CD8-positive, alpha-beta memory T cell (primary cell): ENCODE data around the gene MYO5C. TPM values are rescaled to one million over a fixed set of nuclear protein-coding genes. Genes with fewer than 3 reads are reported as not detected.

Experiments
- CTCF ChIA-PET: fragments of 350-600 bp; sonication (Branson Sonifier 250); formaldehyde crosslinking; loops from one replicate; lab custom pipeline; 2021; ENCODE audit warnings: antibody characterized with exemption; lab: Charles Lee
- POLR2A ChIA-PET: fragments of 350-600 bp; sonication (Branson Sonifier 250); formaldehyde crosslinking; loops from one replicate; lab custom pipeline; 2021; ENCODE audit warnings: antibody characterized with exemption; lab: Charles Lee
- DNase-seq, 5 donors: peaks; one replicate each; pipeline versions ENCODE4 v3.0.0 to v3.0.0-alpha.2; 2020 to 2022; ENCODE audit warnings: mixed read lengths in 1 of 5
- H3K27ac ChIP-seq: one replicate; pipeline ENCODE4 v1.7.0; 2013; ENCODE audit warnings: low read depth, mild to moderate bottlenecking, low read length, moderate library complexity
- H3K27me3 ChIP-seq: 2 replicates; pipeline ENCODE4 v1.7.0; 2013; ENCODE audit warnings: low read length, mild to moderate bottlenecking; ENCODE audit not compliant: insufficient read depth, poor library complexity, severe bottlenecking
- H3K36me3 ChIP-seq: 2 replicates; pipeline ENCODE4 v1.7.0; 2013; ENCODE audit warnings: mild to moderate bottlenecking, low read length, moderate library complexity; ENCODE audit not compliant: insufficient read depth
- H3K4me1 ChIP-seq: 2 replicates; pipeline ENCODE4 v1.7.0; 2013; ENCODE audit warnings: mild to moderate bottlenecking, low read length, moderate library complexity; ENCODE audit not compliant: insufficient read depth
- H3K4me3 ChIP-seq: 2 replicates; pipeline ENCODE4 v1.7.0; 2013; ENCODE audit warnings: mild to moderate bottlenecking, low read length
- H3K9me3 ChIP-seq: 2 replicates; pipeline ENCODE4 v1.7.0; 2013; ENCODE audit warnings: mild to moderate bottlenecking, low read length
- H3K27ac Mint-ChIP-seq, 8 donors: one replicate each; pipeline ENCODE4 v1.8.0; 2020 to 2021; ENCODE audit warnings: mixed read lengths in 8 of 8, mild to moderate bottlenecking in 6 of 8, inconsistent platforms in 3 of 8, moderate library complexity in 3 of 8
- H3K27me3 Mint-ChIP-seq, 2 donors: one replicate each; pipeline ENCODE4 v1.8.0; 2020 to 2021; ENCODE audit warnings: mixed read lengths in 2 of 2, mild to moderate bottlenecking in 1 of 2, moderate library complexity in 1 of 2
- H3K36me3 Mint-ChIP-seq, 3 donors: one replicate each; pipeline ENCODE4 v1.8.0; 2020 to 2021; ENCODE audit warnings: mixed read lengths in 3 of 3, inconsistent platforms in 1 of 3, mild to moderate bottlenecking in 1 of 3
- H3K4me1 Mint-ChIP-seq, 3 donors: one replicate each; pipeline ENCODE4 v1.8.0; 2020 to 2021; ENCODE audit warnings: mixed read lengths in 3 of 3, inconsistent platforms in 1 of 3, mild to moderate bottlenecking in 1 of 3
- H3K4me3 Mint-ChIP-seq, 7 donors: one replicate each; pipeline ENCODE4 v1.8.0; 2020 to 2021; ENCODE audit warnings: mixed read lengths in 7 of 7, mild to moderate bottlenecking in 6 of 7, moderate library complexity in 4 of 7, inconsistent platforms in 2 of 7
- H3K9me3 Mint-ChIP-seq, 5 donors: one replicate each; pipeline ENCODE4 v1.8.0; 2020 to 2022; ENCODE audit warnings: mixed read lengths in 5 of 5, mild to moderate bottlenecking in 3 of 5, moderate library complexity in 2 of 5, inconsistent platforms in 1 of 5
- polyA plus RNA-seq: library from polyadenylated mRNA; unstranded; fragments of 300-500 nt; fragmentation: Illumina TruSeq; gene quantifications from one replicate; pipeline ENCODE4 v1.2.3, GENCODE V29; 2021
- total RNA-seq, 2 experiments: library from RNA; stranded (reverse); gene quantifications; one replicate each; pipeline ENCODE4 v1.2.3, GENCODE V29; 2021

MYO5C gene
- total and polyA plus RNA-seq, 3 experiments from 2014 or later: 0.18 to 0.48 (median 0.33) TPM

DNA sequence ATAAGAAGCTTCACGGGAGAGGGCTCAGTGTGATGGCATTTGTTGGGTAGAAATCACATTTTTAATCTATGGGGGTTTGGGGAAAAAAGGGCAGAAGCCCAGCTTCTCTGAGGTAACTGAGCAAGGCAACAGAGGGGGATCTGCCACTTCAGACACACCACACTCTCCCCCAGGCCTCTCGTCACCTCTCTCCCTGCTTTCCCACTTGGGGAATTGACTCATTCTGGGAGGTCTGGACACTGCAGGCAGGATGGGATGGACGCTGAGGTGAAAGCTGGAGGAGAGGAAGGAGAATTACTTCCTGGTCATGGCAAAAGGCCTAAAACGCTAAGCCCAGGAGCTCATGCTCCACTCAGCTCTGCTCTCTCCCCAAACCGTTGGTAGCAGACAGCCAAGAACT, 33.2 kb downstream of the MYO5C start:
- Mint-ChIP-seq H3K4me3 (peak overlapping the region in 6 of 7 donors; percentile 56 to 79 (median 72)), H3K27ac (peak overlapping the region; percentile 0 to 97 (median 86)), H3K36me3 (no peaks in the 10 kb centered on the region), H3K4me1 (peaks cover 29 to 39% (median 30%) of the 10 kb centered on the region in 3 donors), H3K9me3 (no peaks in the 10 kb centered on the region), H3K27me3 (no peaks in the 10 kb centered on the region)
- Histone ChIP-seq H3K4me1 (peaks cover 31% of the 10 kb centered on the region), H3K27ac (no peak overlapping the region), H3K27me3 (no peaks in the 10 kb centered on the region), H3K4me3 (peak overlapping the region; percentile 23), H3K9me3 (no peaks in the 10 kb centered on the region), H3K36me3 (no peaks in the 10 kb centered on the region)
- no peak for DNase-seq
- POLR2A ChIA-PET: interaction anchor here (0.8 kb wide), 1 partner anchor 266 kb away, joined by 4 read pairs; the partner anchor contains the start of gene MYO5A
- CTCF ChIA-PET: interaction anchor here (0.9 to 1.0 kb wide), 3 partner anchors 8 to 291 kb away, joined by 3 read pairs; partner anchors contain the start of gene LEO1

DNA sequence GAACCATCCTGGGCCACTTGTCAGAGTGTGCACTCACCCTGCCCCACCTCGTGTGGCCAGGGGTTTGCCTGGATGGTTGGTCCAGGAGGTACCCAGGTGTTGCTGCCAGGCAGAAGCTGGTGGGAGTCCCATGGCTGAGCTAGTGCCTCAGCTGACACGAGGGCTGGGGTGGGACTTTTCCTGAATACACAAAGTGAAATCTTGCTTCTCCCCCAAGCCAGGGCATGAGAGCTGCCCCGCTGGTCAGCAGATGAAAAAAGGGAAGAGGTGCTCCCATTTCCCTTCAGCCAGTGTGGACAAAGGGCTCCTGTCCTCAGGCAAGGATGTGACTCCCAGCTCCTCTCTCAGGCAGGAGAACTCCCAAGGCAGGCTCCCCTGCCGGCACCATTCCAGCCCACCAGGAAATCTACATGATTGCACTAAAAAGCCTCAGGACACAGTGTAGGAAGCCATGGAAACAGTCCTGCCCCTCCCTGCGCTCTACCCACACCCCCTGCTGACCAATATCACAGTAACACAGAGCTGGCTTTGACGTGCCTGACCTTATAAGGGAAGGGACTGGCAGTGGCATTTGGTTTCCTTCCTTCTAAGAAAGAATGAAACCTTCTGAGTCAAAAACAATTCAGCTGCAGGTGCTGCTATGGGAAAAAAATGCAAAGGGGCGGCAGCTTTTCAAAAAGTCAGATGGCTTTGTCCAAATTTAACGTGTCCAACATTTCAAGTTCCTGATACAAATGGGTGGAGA, 33.9 kb downstream of the MYO5C start:
- H3K27ac Mint-ChIP-seq: peak overlapping the region; percentile 0 to 97 (median 86)
- no peaks in the 10 kb centered on the region for H3K36me3 ChIP-seq
- CTCF ChIA-PET: interaction anchor here (0.9 to 1.0 kb wide), 3 partner anchors 9 to 290 kb away, joined by 3 read pairs; partner anchors contain the start of gene LEO1
- H3K4me3 ChIP-seq: peak overlapping the region; percentile 23
- POLR2A ChIA-PET: interaction anchor here (0.5 to 0.8 kb wide), 2 partner anchors 68 to 267 kb away, joined by 4 to 5 read pairs; partner anchors contain the start of gene MYO5A
- H3K4me1 Mint-ChIP-seq: peaks cover 32 to 44% (median 35%) of the 10 kb centered on the region in 3 donors
- H3K27me3 Mint-ChIP-seq: no peaks in the 10 kb centered on the region
- peaks cover 38% of the 10 kb centered on the region for H3K4me1 ChIP-seq
- no peaks in the 10 kb centered on the region for H3K9me3 Mint-ChIP-seq
- H3K4me3 Mint-ChIP-seq: peak overlapping the region in 6 of 7 donors; percentile 56 to 81 (median 74)
- DNase-seq: peak in 4 of 5 donors; percentile 4 to 55 (median 42)
- H3K27ac ChIP-seq: peak overlapping the region; percentile 25
- H3K36me3 Mint-ChIP-seq: no peaks in the 10 kb centered on the region
- H3K9me3 ChIP-seq: no peaks in the 10 kb centered on the region
- no peaks in the 10 kb centered on the region for H3K27me3 ChIP-seq

DNA sequence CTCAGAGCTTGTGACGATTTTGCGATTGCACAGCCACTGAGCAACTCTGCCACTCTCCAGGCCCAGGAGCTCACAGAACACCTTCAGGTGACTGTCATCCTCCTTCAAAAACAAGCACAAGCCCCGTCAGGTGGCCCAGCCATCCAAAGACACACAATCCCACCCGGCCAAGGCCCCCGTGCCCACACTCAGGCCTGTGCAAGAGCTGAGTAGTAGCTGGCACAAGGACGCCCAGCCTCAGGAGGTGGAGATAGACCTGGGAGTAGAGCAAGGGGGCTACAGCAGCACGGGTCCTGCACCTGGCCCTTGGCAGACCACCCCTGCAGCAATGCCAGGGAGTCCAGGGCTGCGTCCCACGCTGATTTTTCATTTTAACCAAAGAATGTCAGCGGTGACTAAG, 34.6 kb downstream of the MYO5C start:
- H3K36me3 Mint-ChIP-seq: no peaks in the 10 kb centered on the region
- no peak for DNase-seq
- H3K4me3 ChIP-seq: no peak overlapping the region
- H3K36me3 ChIP-seq: no peaks in the 10 kb centered on the region
- peaks cover 41% of the 10 kb centered on the region for H3K4me1 ChIP-seq
- peaks cover 34 to 51% (median 40%) of the 10 kb centered on the region in 3 donors for H3K4me1 Mint-ChIP-seq
- ChIA-PET CTCF (interaction anchor here (1.2 kb wide), 1 partner anchor 475 kb away, joined by 3 read pairs; no protein-coding TSS in a partner anchor), POLR2A (no interaction called here)
- no peaks in the 10 kb centered on the region for H3K27me3 Mint-ChIP-seq
- no peaks in the 10 kb centered on the region for H3K9me3 ChIP-seq
- peak overlapping the region in 2 of 7 donors; percentile 12 to 56 for H3K4me3 Mint-ChIP-seq
- H3K27ac Mint-ChIP-seq: peak overlapping the region in 6 of 8 donors; percentile 29 to 81 (median 62)
- peak overlapping the region; percentile 25 for H3K27ac ChIP-seq
- H3K9me3 Mint-ChIP-seq: no peaks in the 10 kb centered on the region
- H3K27me3 ChIP-seq: no peaks in the 10 kb centered on the region

DNA sequence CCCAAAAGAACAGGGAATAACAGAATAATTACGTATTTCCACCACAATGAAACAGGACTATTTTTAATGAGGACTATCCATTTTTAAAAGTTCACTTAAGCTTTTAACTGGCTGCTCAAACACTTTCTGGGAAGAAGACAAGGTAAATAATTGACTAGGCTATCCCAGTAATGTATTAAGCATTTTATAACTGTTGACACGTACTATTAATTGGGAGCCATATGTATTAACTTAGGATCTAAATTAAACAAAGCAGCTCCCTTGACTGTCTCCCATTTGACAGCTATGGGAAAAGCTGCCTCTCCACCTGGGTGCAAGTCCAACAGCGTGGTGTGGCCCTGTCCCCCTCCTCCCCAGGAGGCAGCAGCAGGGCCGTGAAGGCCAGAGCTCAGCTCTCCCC, 36.1 kb downstream of the MYO5C start:
- Mint-ChIP-seq H3K27ac (no peak overlapping the region), H3K36me3 (no peaks in the 10 kb centered on the region), H3K9me3 (no peaks in the 10 kb centered on the region), H3K27me3 (no peaks in the 10 kb centered on the region), H3K4me3 (no peak overlapping the region), H3K4me1 (peaks cover 34 to 49% (median 40%) of the 10 kb centered on the region in 3 donors)
- POLR2A ChIA-PET: no interaction called here
- Histone ChIP-seq H3K27ac (no peak overlapping the region), H3K4me1 (peaks cover 41% of the 10 kb centered on the region), H3K4me3 (no peak overlapping the region), H3K9me3 (no peaks in the 10 kb centered on the region), H3K27me3 (no peaks in the 10 kb centered on the region), H3K36me3 (no peaks in the 10 kb centered on the region)
- CTCF ChIA-PET: interaction anchor here (2.4 to 5.7 kb wide), 2 partner anchors 72 to 475 kb away, joined by 6 to 62 read pairs; no protein-coding TSS in a partner anchor
- no peak for DNase-seq

DNA sequence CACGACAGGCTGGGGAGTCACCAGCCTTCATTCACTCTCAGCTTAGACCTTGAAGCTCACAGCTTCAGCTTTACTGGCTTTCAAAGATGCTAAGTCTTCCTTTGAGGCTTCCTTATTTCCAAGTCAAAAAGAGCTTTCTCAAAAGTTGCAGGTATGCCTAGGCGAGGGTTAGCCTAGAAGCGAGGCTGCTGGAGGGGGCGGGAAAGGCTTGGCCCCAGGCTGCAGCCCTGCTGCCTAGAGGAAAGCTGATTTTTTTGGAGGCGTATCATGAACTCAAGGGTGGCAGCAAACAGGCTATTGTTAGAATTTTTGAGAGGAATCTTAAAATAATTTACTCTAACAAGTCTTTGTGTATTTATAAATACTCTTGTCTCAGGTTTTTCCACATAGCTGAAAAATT, 37.1 kb downstream of the MYO5C start:
- H3K27ac Mint-ChIP-seq: no peak overlapping the region
- H3K36me3 Mint-ChIP-seq: no peaks in the 10 kb centered on the region
- no peaks in the 10 kb centered on the region for H3K27me3 ChIP-seq
- peaks cover 34% of the 10 kb centered on the region for H3K4me1 ChIP-seq
- H3K9me3 Mint-ChIP-seq: no peaks in the 10 kb centered on the region
- no peaks in the 10 kb centered on the region for H3K36me3 ChIP-seq
- no peaks in the 10 kb centered on the region for H3K9me3 ChIP-seq
- H3K27me3 Mint-ChIP-seq: no peaks in the 10 kb centered on the region
- peaks cover 31 to 42% (median 32%) of the 10 kb centered on the region in 3 donors for H3K4me1 Mint-ChIP-seq
- H3K27ac ChIP-seq: no peak overlapping the region
- CTCF ChIA-PET: interaction anchor here (1.1 to 5.7 kb wide), 4 partner anchors 11 to 476 kb away, joined by 3 to 62 read pairs (median 12); no protein-coding TSS in a partner anchor
- no peak for DNase-seq
- POLR2A ChIA-PET: no interaction called here
- no peak overlapping the region for H3K4me3 ChIP-seq
- H3K4me3 Mint-ChIP-seq: peak overlapping the region in 1 of 7 donors; percentile 27

DNA sequence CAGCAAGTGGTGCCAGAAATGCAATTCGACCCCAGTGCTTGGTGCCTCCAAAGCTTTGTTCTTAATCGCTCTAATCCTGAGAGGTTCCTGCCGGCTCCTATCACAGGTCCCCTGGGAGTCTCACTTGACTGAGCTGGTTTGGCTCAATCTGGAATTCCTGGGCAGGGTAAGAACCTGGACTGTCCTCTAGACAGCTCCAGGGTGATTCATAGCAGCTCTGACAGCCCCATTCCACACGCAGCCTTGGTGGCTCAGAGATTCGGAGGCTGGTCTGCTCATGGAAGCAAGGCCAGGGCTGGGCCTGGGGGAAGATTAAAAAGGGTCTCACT, 37.9 kb downstream of the MYO5C start:
- Mint-ChIP-seq H3K4me3 (no peak overlapping the region), H3K9me3 (no peaks in the 10 kb centered on the region), H3K4me1 (peaks cover 23 to 35% (median 24%) of the 10 kb centered on the region in 3 donors), H3K27me3 (no peaks in the 10 kb centered on the region), H3K36me3 (no peaks in the 10 kb centered on the region), H3K27ac (peak overlapping the region in 1 of 8 donors; percentile 33)
- no peaks in the 10 kb centered on the region for H3K27me3 ChIP-seq
- no peak overlapping the region for H3K27ac ChIP-seq
- no peaks in the 10 kb centered on the region for H3K36me3 ChIP-seq
- peaks cover 27% of the 10 kb centered on the region for H3K4me1 ChIP-seq
- POLR2A ChIA-PET: no interaction called here
- no peak overlapping the region for H3K4me3 ChIP-seq
- DNase-seq: no peak
- CTCF ChIA-PET: interaction anchor here (1.2 to 5.7 kb wide), 8 partner anchors 9 to 489 kb away, joined by 3 to 62 read pairs (median 8); no protein-coding TSS in a partner anchor
- H3K9me3 ChIP-seq: no peaks in the 10 kb centered on the region

DNA sequence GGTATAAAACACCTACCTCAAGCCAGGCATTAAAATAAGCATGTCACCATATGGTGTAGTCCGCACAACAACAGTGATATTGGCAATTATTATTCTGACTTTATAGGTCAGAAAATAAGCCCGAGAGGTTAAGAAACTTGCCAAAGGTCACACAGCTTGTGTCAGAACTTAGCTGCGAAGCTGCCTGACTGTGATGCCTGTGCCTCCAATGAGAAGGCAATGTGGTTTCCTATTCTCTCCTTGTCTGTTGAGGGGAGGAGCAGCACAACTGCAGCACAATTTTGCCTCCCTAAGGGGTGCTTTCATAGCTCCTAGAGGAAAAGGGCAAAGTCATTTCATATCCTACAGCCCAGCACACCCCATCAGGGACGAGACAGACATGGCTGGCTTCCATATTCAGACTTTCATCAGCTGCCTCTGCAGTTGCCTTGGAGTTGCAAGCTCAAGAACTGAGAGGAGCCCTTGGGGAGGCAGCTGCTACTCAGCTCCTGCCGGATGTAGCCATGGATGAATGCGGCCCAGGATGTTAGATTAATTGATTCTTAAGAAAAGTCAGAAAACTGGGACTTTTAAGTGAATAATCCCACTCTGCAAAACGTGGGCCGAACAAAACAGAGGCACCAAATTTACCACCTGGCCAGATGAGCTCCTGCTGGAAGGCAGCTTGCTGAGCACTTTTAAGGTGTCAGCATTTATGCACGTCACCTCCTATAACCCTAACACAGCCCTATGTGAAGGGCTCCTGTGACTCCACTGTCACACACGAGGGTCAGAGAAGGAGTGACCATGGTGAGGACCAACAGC, 38.5 kb downstream of the MYO5C start:
- Histone ChIP-seq H3K36me3 (no peaks in the 10 kb centered on the region), H3K4me3 (peak overlapping the region; percentile 8), H3K4me1 (peaks cover 21% of the 10 kb centered on the region), H3K27ac (no peak overlapping the region), H3K27me3 (no peaks in the 10 kb centered on the region), H3K9me3 (no peaks in the 10 kb centered on the region)
- Mint-ChIP-seq H3K4me1 (peaks cover 17 to 29% (median 19%) of the 10 kb centered on the region in 3 donors), H3K36me3 (no peaks in the 10 kb centered on the region), H3K4me3 (peak overlapping the region in 4 of 7 donors; percentile 18 to 70 (median 52)), H3K9me3 (no peaks in the 10 kb centered on the region), H3K27ac (no peak overlapping the region), H3K27me3 (no peaks in the 10 kb centered on the region)
- ChIA-PET CTCF (interaction anchor here (0.6 to 5.7 kb wide), 24 partner anchors 9 to 490 kb away, joined by 3 to 62 read pairs (median 4); no protein-coding TSS in a partner anchor), POLR2A (interaction anchor here (0.6 kb wide), 1 partner anchor 8 kb away, joined by 3 read pairs; no protein-coding TSS in a partner anchor)
- no peak for DNase-seq
